G401 (cell line): Measurements from ENCODE around the gene ZSCAN31. TPM values are rescaled to one million over a fixed set of nuclear protein-coding genes. Genes with fewer than 3 reads are reported as not detected.
"Not testable (repeated sequence)": the region's sequence is repeated elsewhere in the genome, so short reads cannot be mapped to it uniquely, and the experiment has no call there.

Experiments used
- DNase-seq: peaks from one replicate; pipeline ENCODE4 v3.0.0-alpha.2; 2015; ENCODE audit warnings: low spot score
- in situ Hi-C: cut with HindIII; loops from 2 replicates; pipeline ENCODE4 v1.10.0; 2016; ENCODE audit warnings: low sequenced_read_pairs, mixed read lengths
- total RNA-seq: library from RNA; depleted of rRNA; stranded (reverse); fragments of >200 nt; shearing (Covaris generic); gene quantifications from 2 replicates; pipeline ENCODE4 v1.2.3, GENCODE V29; 2014; rRNA removed

Gene ZSCAN31
- total RNA-seq = 6.8 and 10.6 TPM in 2 replicates

GRCh38 chr6:28335564-28336283 is at the start of gene ZSCAN31:
Gene ZSCAN31 (minus strand): TSS chr6:28336148. CDS start chr6:28329683, 6,465 bp downstream.
- peak; percentile 97 for DNase-seq
- in situ Hi-C loops = no loop called here

GRCh38 chr6:28384143-28384533 is 48.2 kb upstream of the ZSCAN31 start:
- in situ Hi-C loops = no loop called here
- no peak for DNase-seq

- peak; percentile 80 for DNase-seq
- in situ Hi-C loops = no loop called here
Measured at GRCh38 chr6:28383235-28384142, 47.5 kb upstream of the ZSCAN31 start.

- in situ Hi-C loops = no loop called here
- no peak for DNase-seq
Measured at GRCh38 chr6:28380381-28380780, 44.4 kb upstream of the ZSCAN31 start.

DNA sequence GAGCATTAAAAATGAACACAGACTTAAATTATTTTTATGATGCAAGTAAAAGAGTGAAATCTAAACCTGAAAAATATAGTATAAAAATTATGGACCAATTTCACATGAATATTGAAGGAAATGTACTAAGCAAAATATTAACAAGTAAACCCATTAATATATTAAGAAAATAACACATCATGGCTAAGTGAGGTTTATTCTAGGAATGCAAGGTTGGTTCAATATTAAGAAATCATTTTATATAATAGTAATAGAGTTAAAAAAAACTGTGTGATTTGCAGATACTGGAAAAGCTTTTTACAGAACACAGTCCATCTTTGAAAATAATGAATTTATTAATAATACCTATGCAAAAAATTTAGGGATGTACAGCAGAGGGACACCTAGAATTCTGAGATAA is 42.7 kb upstream of the ZSCAN31 start:
- in situ Hi-C loops = no loop called here
- DNase-seq = no peak

GRCh38 chr6:28377879-28378278 is 41.9 kb upstream of the ZSCAN31 start:
- in situ Hi-C loops = no loop called here
- DNase-seq = no peak

- in situ Hi-C loops = no loop called here
- no peak for DNase-seq
Measured at GRCh38 chr6:28373925-28374324, 38.0 kb upstream of the ZSCAN31 start.

GRCh38 chr6:28371706-28372451 is 35.9 kb upstream of the ZSCAN31 start:
- DNase-seq = no peak
- in situ Hi-C loops = no loop called here

GRCh38 chr6:28371280-28371679 is 35.3 kb upstream of the ZSCAN31 start:
- no peak for DNase-seq
- in situ Hi-C loops = no loop called here

DNA sequence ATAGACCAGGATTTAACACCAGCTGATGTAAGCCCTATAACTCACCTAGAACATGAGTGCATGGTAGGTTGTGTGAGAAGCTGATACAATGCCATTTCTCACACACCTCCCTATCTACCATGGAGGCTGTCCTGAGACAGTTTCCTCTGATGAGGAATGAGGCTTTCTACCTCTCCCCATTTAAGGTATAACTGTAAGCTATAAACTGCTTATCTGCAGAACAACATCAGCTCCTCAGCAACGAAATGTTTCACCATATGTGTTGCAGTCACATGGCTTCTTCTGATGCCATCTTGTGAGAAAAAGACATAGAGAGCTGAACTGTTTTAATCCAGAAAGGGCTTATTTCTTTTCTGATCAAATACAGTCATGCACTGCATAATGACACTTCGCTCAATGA is 34.5 kb upstream of the ZSCAN31 start:
- DNase-seq = no peak
- in situ Hi-C loops = no loop called here

DNA sequence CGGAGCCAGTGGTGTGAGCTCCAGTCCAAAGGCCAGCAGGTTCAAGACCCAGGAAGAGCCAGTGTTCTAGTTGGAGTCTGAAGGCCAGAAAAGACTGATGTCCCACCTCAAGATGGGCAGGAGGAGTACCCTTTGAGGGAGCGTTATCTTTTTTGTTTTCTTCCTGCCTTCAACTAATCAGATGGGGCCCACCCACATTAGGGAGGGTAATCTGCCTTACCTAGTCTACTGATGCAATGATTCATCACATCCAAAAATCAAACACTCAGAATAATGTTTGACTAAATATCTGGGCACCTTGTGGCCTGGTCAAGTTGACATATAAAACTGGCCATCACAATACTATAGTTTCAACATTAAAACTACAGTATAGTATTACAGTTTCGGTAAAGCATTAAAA is 33.5 kb upstream of the ZSCAN31 start:
- no peak for DNase-seq
- in situ Hi-C loops = no loop called here

DNA sequence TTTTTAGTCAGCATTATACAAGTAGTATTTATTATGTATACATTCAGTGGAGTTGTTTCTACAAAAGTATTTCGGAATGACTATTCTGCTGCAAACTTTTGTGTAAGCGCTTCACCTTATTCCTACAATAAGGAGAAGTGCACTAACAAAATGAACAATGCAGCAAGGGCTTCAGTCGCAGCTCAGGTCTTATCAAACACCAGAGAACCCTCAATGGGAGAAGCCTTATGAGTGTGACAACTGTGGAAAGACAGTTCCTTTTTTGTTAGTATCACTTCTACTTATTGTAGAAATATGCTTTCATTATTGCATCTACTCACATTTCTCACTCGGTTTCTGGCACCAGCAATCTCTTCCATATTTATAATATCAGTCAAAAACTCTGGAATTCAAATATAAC is 32.6 kb upstream of the ZSCAN31 start:
- DNase-seq = no peak
- in situ Hi-C loops = no loop called here

- in situ Hi-C loops, DNase-seq: not testable (repeated sequence)
Measured at GRCh38 chr6:28365590-28365989, 29.6 kb upstream of the ZSCAN31 start.

DNA sequence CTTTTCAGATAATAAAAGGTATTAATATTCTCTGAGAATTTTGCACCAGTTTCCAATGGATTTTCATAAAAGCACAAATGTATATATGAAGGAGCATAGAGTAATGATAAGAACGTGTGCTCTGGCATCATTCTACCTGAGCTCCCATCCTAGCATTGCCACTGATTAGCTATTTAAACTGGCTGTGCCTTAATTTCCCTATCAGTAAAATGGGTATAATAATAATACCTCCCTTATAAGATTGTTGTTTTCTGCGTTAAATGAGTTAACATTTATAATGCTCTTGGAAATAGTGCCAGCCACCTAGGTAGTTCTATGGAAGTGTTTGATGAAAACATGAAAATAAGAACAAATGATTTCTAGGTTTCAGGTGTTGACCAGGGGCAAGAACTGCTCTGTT is 25.0 kb upstream of the ZSCAN31 start:
- in situ Hi-C loops = no loop called here
- no peak for DNase-seq

GRCh38 chr6:28359562-28359961 is 23.6 kb upstream of the ZSCAN31 start:
- in situ Hi-C loops, DNase-seq: not testable (repeated sequence)

DNA sequence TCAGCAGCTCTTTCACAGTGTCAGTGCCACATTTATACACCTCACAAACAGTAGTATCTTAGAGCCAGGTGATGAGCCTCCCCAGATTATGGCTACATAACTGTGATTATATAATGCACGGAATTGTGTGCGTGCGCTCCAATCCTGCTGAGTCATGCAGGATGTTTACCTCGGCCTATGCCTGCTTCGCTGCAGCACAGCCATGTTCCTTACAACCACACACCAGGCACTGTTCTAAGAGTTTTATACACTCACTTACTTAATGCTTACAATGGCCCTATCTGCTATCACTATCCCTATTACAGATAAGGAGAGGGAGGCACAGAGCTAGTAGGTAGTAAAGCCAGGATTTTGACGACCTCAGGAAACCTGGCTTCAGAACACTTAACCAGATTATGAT is 21.1 kb upstream of the ZSCAN31 start:
- peak; percentile 22 for DNase-seq
- in situ Hi-C loops = no loop called here

DNA sequence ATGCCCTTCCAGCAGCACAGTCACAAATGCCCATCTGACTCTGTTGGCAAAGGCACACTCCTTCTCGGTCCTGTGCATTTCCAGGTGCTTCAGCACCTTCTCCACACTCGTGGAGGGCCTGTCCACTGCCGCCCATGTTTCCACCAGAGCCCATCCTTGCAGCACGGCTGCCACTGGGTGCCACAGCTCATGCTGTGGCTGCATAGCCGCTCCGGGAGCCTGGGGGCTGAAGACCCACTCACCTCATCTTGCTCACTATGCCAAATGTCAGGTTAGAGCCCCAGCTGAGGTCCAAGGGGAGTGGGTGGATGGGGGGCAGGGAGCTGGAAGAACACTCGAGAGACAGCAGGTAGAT is 20.7 kb upstream of the ZSCAN31 start:
- DNase-seq = no peak
- in situ Hi-C loops = no loop called here

- in situ Hi-C loops = no loop called here
- DNase-seq = peak; percentile 96
Measured at GRCh38 chr6:28355743-28356665, 20.1 kb upstream of the ZSCAN31 start.
